NCI-H345 (cell line): Measurements from ENCODE around the gene VPS72.

Experiments used
- DNase-seq: peaks from one replicate; lab custom pipeline; 2025; lab: John Stamatoyannopoulos, UW

Gene VPS72

DNA sequence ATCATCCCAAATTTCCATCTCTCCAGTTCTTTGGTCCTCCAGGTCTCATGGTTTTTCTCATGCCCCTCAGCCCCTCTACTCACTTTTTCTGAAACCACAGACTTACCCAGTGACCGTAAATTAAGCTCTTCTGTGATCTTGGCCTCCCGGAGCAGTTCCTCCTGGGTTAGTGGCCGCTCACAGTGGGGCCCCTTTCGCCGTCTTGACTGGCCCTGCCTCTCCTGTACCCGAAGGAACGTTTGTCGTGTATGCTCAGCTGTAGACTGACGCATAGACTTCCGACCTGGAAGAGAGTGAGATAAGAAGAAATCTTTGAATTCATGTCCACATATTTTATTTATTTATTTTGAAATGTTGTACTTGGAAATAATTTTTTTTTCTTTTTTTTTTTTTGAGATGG, 5.8 kb downstream of the VPS72 start:
- no peak for DNase-seq

DNA sequence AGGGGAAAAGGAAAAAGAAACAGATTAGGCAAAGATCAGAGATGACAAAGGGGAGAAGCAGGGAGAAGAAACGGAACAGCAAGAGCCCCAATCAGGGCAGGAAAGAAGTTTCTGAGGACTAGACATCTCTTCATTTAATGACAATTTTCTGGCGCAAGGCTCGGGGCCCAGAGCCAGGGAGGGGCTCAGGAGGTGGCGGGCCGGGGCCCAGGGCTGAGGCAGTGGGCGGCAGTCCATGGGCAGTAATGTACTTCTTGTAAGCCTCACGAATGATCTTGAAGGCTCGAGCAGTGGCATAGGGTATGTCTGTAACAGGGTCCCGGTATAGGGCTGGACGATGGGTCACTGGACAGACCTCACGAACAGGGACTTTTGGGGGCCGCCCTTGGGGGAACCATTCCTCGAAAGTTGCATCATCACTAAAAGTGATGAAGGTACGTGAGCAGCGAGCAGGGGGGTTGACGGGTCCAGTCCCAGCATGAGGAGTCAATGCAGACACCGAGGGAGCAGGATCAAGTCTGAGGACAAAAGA, 13.4 kb downstream of the VPS72 start:
- DNase-seq = no peak

DNA sequence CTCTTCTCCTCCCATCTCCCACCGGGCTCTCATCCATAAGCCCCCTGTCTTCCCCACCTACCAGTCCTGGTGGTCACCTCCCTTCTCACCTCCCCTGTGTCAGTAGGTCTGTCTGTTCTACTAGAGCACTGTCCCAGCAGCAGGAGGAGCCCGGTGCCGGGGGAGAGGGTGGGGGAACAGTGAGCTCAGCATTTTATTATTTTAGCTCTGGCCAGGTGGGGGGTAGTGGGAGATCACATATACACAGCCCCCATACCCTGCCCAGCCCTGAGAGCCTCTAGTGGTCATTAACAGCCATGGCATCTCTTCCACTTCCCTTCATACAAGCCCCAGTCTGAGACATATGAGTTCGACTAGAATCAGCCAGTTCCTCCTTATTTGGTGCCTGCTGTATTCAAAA, 14.1 kb downstream of the VPS72 start, which contains the start of gene TMOD4:
TMOD4 (minus strand) TSS at position 119 of the 400 bp plus-strand sequence. CDS start 1,106 bp downstream, outside the sequence.
- no peak for DNase-seq

GRCh38 chr1:151175041-151175741, 14.8 kb downstream of the VPS72 start:
- DNase-seq = no peak

GRCh38 chr1:151171190-151171589, 18.8 kb downstream of the VPS72 start:
- no peak for DNase-seq

- no peak for DNase-seq
These were observed 22.9 kb downstream of the VPS72 start for GRCh38 chr1:151167116-151167515.

GRCh38 chr1:151166505-151166956, 23.5 kb downstream of the VPS72 start:
- DNase-seq = no peak

DNA sequence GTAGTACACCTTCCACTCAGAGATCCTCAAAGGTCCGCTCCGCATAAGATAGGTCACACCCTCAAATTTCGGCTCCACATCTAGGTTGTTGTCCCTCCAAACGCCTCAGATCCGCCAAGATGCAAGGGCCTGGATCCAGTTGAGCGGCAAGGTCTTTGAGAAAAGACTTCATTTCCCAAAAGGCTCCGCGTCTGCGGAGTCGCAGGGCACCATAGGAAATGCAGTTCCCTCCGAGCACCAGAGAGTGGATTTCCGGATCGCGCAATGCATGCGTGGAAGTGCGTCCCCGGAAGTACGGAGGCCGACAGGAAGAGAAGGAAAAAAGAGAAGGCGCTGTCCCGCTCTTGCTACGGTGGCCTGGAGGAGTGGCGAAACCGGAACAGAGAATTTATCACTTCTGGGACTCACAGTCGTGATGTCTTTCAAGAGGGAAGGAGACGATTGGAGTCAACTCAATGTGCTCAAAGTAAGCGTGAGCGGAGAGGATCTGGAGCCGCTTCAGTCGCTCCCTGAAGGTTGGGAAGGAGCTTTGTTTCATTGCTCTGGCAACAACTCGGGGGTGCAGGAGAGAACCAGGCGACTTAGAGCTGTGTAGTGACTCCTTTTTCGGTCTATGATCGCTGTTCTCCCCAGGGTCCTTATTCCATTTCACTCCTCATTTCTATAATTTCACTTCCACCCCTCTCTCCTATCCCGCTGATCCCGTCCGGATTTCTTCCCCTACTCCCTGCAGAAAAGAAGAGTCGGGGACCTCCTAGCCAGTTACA, 24.1 kb downstream of the VPS72 start, which contains the start of the genes LYSMD1 and SCNM1:
LYSMD1 (minus strand) TSS at position 165 of the 767 bp plus-strand sequence. CDS start 644 bp downstream, outside the sequence.
SCNM1 (plus strand) TSS at position 407 of the 767 bp plus-strand sequence; CDS start at position 416, 9 bp downstream.
- DNase-seq = peak; percentile 100

DNA sequence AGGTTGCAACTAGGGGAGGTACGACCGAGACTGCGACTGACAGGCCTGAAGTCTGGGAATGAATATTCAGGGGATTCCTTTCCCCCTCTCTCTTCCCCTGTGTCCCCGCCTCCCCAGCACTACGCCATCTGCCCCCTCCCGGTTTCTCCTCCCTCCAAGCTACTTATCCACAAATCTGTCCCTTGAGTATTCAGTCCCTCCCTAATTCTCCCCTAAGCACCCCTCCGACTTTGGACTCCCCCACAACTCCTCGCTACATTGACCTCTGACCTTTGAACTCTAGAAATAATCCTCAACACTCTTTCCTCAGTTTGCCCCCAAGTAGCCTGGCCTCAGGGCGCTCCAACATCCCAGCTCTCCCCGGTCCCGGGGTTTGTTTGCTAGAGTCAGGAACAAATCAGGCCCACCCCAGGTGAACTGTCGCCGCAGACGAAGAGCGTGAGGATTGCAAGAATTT, 24.7 kb downstream of the VPS72 start:
- peak; percentile 69 for DNase-seq

DNA sequence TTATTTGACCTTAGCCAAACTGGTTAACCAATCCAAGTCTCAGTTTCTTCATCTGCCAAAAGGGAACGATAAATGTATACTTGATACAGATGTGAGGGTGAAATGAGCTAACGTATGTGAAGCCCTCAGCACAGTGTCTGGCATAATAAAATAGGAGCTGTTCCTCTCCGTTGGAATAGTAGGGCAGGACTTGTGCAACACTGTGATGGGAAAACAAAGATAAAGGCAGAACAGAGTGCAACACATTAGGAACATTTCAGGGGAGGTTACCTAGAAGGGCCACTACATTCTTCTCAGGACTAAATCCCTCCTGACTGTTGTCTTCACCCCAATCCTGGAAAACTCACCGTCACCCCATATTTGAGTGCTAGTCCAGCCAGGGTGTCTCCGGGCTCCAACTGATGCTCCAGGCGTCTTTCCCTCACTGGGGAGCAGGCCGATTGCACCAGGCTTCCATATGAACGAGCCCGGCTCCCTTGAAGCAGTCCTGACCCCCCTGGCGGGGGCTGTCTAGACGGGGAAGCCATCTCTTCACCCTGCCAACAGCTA, 25.2 kb downstream of the VPS72 start:
- no peak for DNase-seq

GRCh38 chr1:151159373-151159772, 30.6 kb downstream of the VPS72 start:
- no peak for DNase-seq

GRCh38 chr1:151158751-151159251, 31.2 kb downstream of the VPS72 start:
- DNase-seq = no peak

- no peak for DNase-seq
These were observed 31.7 kb downstream of the VPS72 start for GRCh38 chr1:151158326-151158725.

DNA sequence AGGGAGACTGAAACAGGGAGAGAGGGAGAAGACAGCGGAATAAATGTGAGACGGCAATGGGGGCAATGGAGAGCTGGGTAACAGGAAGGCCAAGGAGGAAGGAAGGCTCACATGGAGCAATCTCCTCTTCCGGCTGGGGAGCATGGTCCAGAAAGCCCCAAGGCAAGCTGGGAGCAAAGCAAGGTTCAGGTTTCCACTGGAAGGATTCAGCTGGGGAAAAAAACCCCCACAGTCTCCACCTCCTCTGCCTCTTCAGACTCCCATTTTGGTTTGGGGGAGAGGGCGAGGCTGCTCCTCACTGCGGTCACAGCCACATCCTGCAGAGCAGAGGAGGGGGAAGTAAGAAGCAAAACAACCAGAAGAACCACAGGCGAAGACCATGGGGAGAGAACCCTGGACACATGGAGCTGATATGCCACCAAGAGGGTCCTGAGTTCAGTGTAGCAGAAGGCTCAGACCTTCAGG, 32.9 kb downstream of the VPS72 start:
- DNase-seq = no peak

GRCh38 chr1:151156515-151156819, 33.5 kb downstream of the VPS72 start, which contains the start of gene TNFAIP8L2:
Gene TNFAIP8L2 (plus strand): TSS chr1:151156649. CDS start chr1:151158698, 2,049 bp downstream.
- DNase-seq = no peak

- DNase-seq = no peak
These were observed 42.3 kb downstream of the VPS72 start for GRCh38 chr1:151147665-151148064.

DNA sequence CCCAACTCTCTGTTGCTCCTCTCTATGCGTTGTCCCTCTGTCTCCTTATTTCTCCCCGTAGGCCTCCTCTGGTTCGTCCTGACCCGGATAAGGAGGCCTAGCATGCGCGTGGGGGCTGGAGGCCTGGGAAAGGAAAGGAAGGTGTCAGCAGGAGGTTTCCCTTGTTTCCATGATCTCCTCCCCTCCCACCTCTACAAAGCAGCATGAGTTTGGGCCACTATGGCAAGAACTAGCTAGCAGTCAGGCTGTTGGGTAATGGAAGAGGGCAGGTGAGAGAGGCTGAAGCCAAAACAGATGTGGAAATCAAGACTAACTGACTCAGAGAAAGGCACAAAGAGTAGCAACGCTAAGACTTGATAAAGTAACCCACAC, 42.9 kb downstream of the VPS72 start:
- DNase-seq = peak; percentile 67

DNA sequence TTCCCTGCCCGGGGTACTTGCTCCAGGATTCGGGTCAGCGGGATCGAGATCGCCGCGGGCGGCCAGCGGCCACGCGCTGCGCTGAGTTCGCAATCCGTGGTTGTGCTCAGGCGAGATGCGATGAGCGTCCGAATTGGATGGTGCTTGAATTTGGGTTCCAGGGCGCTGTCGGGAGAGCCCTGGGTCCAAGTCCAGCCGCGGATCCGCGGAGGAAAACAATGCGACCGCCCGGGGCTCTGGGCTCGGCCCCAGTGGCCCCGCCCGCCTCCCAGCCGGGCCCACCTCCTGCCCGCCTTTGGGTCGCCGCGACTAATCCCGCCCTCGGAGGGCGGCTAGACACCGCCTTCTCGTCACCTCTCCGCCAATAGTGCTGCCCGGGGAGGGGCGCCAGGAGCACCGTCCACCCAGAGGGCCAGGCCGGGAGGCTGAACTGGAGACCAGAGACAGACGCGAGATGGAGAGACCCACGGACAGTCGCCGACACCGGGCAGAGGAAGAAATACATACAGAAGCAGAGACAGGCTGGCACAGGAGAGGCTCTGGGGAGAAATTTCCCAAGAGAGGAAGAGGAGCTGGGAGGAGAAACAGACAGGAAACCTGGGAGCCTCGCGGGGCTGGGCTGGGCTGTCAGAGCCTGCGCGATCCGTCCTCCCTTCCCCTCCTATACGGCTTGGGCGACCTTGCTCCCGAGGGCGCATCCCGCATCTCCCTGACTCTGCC, 43.4 kb downstream of the VPS72 start, which contains the start of gene SEMA6C:
SEMA6C (minus strand) TSS at position 220 of the 720 bp plus-strand sequence. CDS start 4,010 bp downstream, outside the sequence.
- DNase-seq = peak; percentile 98

DNA sequence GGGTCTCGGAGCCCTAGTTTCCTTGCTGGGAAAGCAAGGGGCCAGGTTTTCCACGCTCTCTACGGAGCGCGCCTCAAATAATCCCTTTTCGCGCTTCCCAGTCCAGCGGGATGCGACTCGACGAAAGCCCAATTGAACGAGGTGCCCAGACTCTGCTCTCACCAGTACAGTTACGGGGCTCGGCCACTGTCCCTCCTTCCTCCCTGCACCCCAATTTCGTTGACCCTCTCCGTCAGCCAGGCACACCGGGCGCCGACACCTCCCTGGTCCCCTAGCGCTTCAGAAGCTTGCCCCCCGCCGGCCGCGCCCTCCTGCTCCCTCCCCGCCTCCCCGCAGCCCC, 44.0 kb downstream of the VPS72 start:
- no peak for DNase-seq

- peak; percentile 62 for DNase-seq
These were observed 44.5 kb downstream of the VPS72 start for GRCh38 chr1:151145304-151146071.
